Nephron progenitor cell (in vitro differentiated cells): ENCODE data around the gene P3R3URF.
A peak's percentile ranks its signal among the peaks of the same experiment; 100 is the strongest.

Experiments
- DNase-seq: peaks from one replicate; pipeline ENCODE4 v3.0.0; 2021
- H3K27ac Mint-ChIP-seq: 2 replicates; pipeline ENCODE4 v1.8.0; 2021; ENCODE audit warnings: mild to moderate bottlenecking, moderate library complexity, mixed read lengths
- H3K27me3 Mint-ChIP-seq: 2 replicates; pipeline ENCODE4 v1.8.0; 2021; ENCODE audit warnings: mild to moderate bottlenecking, low read depth, mixed read lengths; ENCODE audit not compliant: poor library complexity
- H3K36me3 Mint-ChIP-seq: 2 replicates; pipeline ENCODE4 v1.8.0; 2021; ENCODE audit warnings: low read depth, mixed read lengths
- H3K4me1 Mint-ChIP-seq: 2 replicates; pipeline ENCODE4 v1.8.0; 2021; ENCODE audit warnings: mixed read lengths
- H3K4me3 Mint-ChIP-seq: 2 replicates; pipeline ENCODE4 v1.8.0; 2021; ENCODE audit warnings: mild to moderate bottlenecking, moderate library complexity, mixed read lengths
- H3K9me3 Mint-ChIP-seq: 2 replicates; pipeline ENCODE4 v1.8.0; 2021; ENCODE audit warnings: mild to moderate bottlenecking, moderate library complexity, mixed read lengths
- CTCF ChIP-seq: fragments of 200-600 bp; sonication (generic); IDR thresholded peaks from 2 replicates; pipeline ENCODE4 v1.5.0; 2021; ENCODE audit warnings: antibody characterized with exemption

P3R3URF gene

DNA sequence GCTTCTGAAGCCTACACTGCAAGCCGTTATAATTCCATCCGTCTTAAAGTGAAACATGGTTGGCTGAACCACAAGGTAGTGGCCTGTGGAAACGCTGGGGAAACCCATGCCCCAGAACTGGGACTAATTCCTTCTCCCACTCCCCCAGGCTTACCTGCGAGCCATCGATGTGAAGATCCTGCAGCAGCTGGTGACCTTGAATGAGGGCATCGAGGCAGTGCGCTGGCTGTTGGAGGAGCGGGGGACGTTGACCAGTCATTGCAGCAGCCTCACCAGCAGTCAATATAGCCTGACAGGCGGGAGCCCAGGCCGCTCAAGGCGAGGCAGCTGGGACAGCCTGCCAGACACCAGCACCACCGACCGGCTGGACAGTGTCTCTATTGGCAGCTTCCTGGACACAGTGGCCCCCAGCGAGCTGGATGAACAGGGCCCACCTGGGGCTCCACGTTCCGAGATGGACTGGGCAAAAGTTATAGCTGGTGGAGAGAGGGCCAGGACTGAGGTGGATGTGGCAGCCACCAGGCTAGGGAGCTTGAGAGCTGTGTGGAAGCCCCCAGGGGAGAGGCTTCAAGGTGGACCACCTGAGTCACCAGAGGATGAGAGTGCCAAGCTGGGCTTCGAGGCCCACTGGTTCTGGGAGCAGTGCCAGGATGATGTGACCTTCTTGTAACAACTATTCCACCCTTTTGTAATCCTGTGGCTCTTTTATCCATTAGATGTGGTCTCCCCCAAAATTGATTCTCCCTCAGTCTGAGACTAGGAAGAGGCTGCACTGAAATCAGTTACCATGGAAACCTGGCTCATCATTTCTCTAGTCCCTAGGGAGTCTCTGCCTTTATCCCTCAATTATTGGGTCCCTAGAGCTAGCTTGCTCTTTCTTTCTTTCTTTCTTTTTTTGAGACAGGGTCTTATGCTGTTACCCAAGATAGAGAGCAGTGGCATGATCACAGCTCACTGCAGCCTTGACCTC, 43.5 kb upstream of the P3R3URF start:
- peaks cover 4% of the 10 kb centered on the region for H3K36me3 Mint-ChIP-seq
- H3K27me3 Mint-ChIP-seq, result peaks cover under 1% of the 10 kb centered on the region
- no peak for TF ChIP-seq CTCF
- H3K9me3 Mint-ChIP-seq, result peaks cover 4% of the 10 kb centered on the region
- H3K4me3 Mint-ChIP-seq, result no peak overlapping the region
- no peak overlapping the region for H3K27ac Mint-ChIP-seq
- no peak for DNase-seq
- peaks cover 43% of the 10 kb centered on the region for H3K4me1 Mint-ChIP-seq

GRCh38 chr1:46218443-46218842, 42.2 kb upstream of the P3R3URF start:
- Mint-ChIP-seq H3K4me3 (no peak overlapping the region), H3K9me3 (peaks cover 9% of the 10 kb centered on the region), H3K4me1 (peaks cover 32% of the 10 kb centered on the region), H3K27ac (no peak overlapping the region), H3K36me3 (peaks cover 4% of the 10 kb centered on the region), H3K27me3 (no peaks in the 10 kb centered on the region)
- no peak for DNase-seq
- TF ChIP-seq CTCF, result no peak

DNA sequence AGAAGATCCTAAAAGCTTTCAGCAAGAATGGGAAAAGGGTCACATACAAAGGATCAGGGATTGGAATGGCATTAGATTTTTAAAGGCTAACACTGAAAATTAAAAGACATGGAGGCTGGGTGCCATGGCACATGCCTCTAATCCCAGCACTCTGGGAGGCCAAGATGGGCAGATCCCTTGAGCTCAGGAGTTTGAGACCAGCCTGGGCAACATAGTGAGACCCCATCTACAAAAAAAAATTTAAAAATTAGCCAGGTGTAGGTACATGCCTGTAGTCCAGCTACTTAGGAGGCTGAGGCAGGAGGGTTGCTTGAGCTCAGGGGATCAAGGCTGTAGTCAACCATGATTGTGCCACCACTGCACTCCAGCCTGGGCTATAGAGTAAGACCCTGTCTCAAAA, 39.2 kb upstream of the P3R3URF start:
- Mint-ChIP-seq H3K27me3 (no peaks in the 10 kb centered on the region), H3K4me1 (peaks cover 5% of the 10 kb centered on the region), H3K36me3 (peaks cover 4% of the 10 kb centered on the region), H3K27ac (no peak overlapping the region), H3K4me3 (no peak overlapping the region), H3K9me3 (peaks cover 9% of the 10 kb centered on the region)
- TF ChIP-seq CTCF, result no peak
- DNase-seq, result no peak

GRCh38 chr1:46211051-46211450, 34.8 kb upstream of the P3R3URF start:
- no peak for DNase-seq
- TF ChIP-seq CTCF, result no peak
- Mint-ChIP-seq H3K27me3 (peaks cover 9% of the 10 kb centered on the region), H3K4me1 (peaks cover 7% of the 10 kb centered on the region), H3K36me3 (peaks cover 4% of the 10 kb centered on the region), H3K4me3 (no peak overlapping the region), H3K27ac (no peak overlapping the region), H3K9me3 (peaks cover 9% of the 10 kb centered on the region)

DNA sequence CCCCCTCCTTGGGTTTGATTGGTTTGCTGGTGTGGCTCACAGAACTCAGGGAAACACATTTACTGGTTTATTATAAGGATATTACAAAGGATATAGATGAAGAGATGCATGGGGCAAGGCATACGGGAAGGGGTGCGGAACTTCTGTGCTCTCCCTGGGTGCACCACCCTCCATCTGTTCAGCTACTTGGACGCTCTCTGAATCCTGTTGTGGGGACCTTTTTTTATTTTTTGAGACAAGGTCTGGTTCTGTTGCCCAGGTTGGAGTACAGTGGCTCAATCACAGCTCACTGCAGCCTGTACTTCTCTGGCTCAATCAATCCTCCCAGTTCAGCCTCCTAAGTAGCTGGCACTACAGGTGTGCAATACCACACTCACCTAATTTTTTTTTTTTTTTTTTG, 34.3 kb upstream of the P3R3URF start:
- peaks cover 9% of the 10 kb centered on the region for H3K27me3 Mint-ChIP-seq
- H3K4me1 Mint-ChIP-seq, result peaks cover 12% of the 10 kb centered on the region
- H3K4me3 Mint-ChIP-seq, result no peak overlapping the region
- DNase-seq, result no peak
- H3K27ac Mint-ChIP-seq, result no peak overlapping the region
- H3K36me3 Mint-ChIP-seq, result peaks cover 4% of the 10 kb centered on the region
- TF ChIP-seq CTCF, result no peak
- peaks cover 9% of the 10 kb centered on the region for H3K9me3 Mint-ChIP-seq

GRCh38 chr1:46206399-46206798, 30.1 kb upstream of the P3R3URF start:
- Mint-ChIP-seq H3K27ac (peak overlapping the region; percentile 54), H3K9me3 (no peaks in the 10 kb centered on the region), H3K4me3 (no peak overlapping the region), H3K36me3 (no peaks in the 10 kb centered on the region), H3K27me3 (peaks cover 12% of the 10 kb centered on the region), H3K4me1 (peaks cover 36% of the 10 kb centered on the region)
- no peak for DNase-seq
- no peak for TF ChIP-seq CTCF
